GM12878 (cell line): Measurements from ENCODE around the gene SNRNP25. TPM values are rescaled to one million over a fixed set of nuclear protein-coding genes. Genes with fewer than 3 reads are reported as not detected.

Source experiments
- ATAC-seq: fragments of 200-7000 bp; cut with Tn5 transposase; 3 replicates; pipeline ENCODE4 v1.9.1; 2020; ENCODE audit warnings: mild to moderate bottlenecking, moderate library complexity
- BruUV-seq: library from RNA; stranded (reverse); fragments of 400-500 nt; replicated peaks from 2 replicates; lab custom pipeline; 2021; lab: Mats Ljungman, UMichigan
- CTCF ChIA-PET: fragments of 300-600 bp; sonication (Branson Sonifier 250); formaldehyde crosslinking; extraction: SDS; loops from one replicate; lab custom pipeline; 2021; ENCODE audit warnings: inconsistent platforms; lab: Yijun Ruan, JAX
- POLR2A ChIA-PET: fragments of 350-600 bp; formaldehyde crosslinking; extraction: SDS; loops from one replicate; lab custom pipeline; 2021; ENCODE audit warnings: inconsistent platforms; lab: Charles Lee
- RAD21 ChIA-PET: fragments of 300-600 bp; sonication (Branson Sonifier 250); formaldehyde crosslinking; loops from one replicate; lab custom pipeline; 2023; ENCODE audit warnings: antibody characterized with exemption; ENCODE audit not compliant: unreplicated experiment; lab: Charles Lee
- SMC1A ChIA-PET: fragments of 300-600 bp; sonication (Branson Sonifier 250); formaldehyde crosslinking; loops from one replicate; lab custom pipeline; 2023; ENCODE audit not compliant: unreplicated experiment, uncharacterized antibody; lab: Charles Lee
- DNase-seq: peaks from one replicate; pipeline ENCODE4 v3.0.0-alpha.2; 2011; ENCODE audit warnings: low read depth, low spot score
- FAIRE-seq: peaks from 3 replicates; lab custom pipeline; 2011; peaks lifted over from hg19 to GRCh38; lab: Jason Lieb, UNC
- H2AFZ ChIP-seq: 2 replicates; pipeline ENCODE4 v1.6.0; 2011; ENCODE audit warnings: low read depth, low read length, control low read depth; ENCODE audit not compliant: control insufficient read depth
- H3K27ac ChIP-seq: 2 replicates; pipeline ENCODE4 v1.5.1; 2011; ENCODE audit warnings: control low read depth; ENCODE audit not compliant: control insufficient read depth, insufficient read depth
- H3K27me3 ChIP-seq, 2 experiments: replicated peaks in 1 of 2; 2 replicates each; pipeline versions ENCODE4 v1.6.0 to v1.6.1; 2011; ENCODE audit warnings: low read length in 1 of 2; ENCODE audit not compliant: control insufficient read depth in 2 of 2, insufficient read depth in 2 of 2
- H3K36me3 ChIP-seq, 2 experiments: 2 replicates each; pipeline ENCODE4 v1.5.1; 2011; ENCODE audit warnings: low read length in 1 of 2; ENCODE audit not compliant: control insufficient read depth in 2 of 2, insufficient read depth in 2 of 2
- H3K4me1 ChIP-seq: 2 replicates; pipeline ENCODE4 v1.6.1; 2011; ENCODE audit warnings: mild to moderate bottlenecking, low read length, moderate library complexity, mixed read lengths; ENCODE audit not compliant: control insufficient read depth, insufficient read depth
- H3K4me2 ChIP-seq: 2 replicates; pipeline ENCODE4 v1.6.0; 2011; ENCODE audit warnings: control low read depth; ENCODE audit not compliant: control insufficient read depth, insufficient read depth
- H3K4me3 ChIP-seq: fragments of 200-600 bp; sonication (generic); 2 replicates; pipeline ENCODE4 v1.5.1; 2016
- H3K79me2 ChIP-seq: 2 replicates; pipeline ENCODE4 v1.6.0; 2011; ENCODE audit warnings: low read length; ENCODE audit not compliant: control insufficient read depth, insufficient read depth
- H3K9ac ChIP-seq: 2 replicates; pipeline ENCODE4 v1.8.0; 2011; ENCODE audit warnings: low read length, control low read depth, mixed read lengths; ENCODE audit not compliant: control insufficient read depth, insufficient read depth
- H3K9me3 ChIP-seq: replicated peaks from 3 replicates; pipeline ENCODE4 v1.5.1; 2011; ENCODE audit warnings: mild to moderate bottlenecking, low read length; ENCODE audit not compliant: control insufficient read depth, insufficient read depth
- H4K20me1 ChIP-seq: 2 replicates; pipeline ENCODE4 v1.6.0; 2011; ENCODE audit not compliant: control insufficient read depth, insufficient read depth
- ASH2L ChIP-seq: fragments of 300-600, 200-600 bp; sonication (generic); IDR thresholded peaks from 2 replicates; pipeline ENCODE4 v1.6.1; 2017; ENCODE audit warnings: low read depth, mild to moderate bottlenecking, borderline replicate concordance
- DPF2 ChIP-seq: fragments of 450-650 bp; IDR thresholded peaks from 2 replicates; pipeline ENCODE4 v1.6.1; 2017; ENCODE audit warnings: mild to moderate bottlenecking
- ETV6 ChIP-seq, 2 experiments: fragments of 450-650 bp in 1 of 2; IDR thresholded peaks in 1 of 2; conservative IDR thresholded peaks in 1 of 2; 2 replicates each; pipeline ENCODE4 v1.6.1; 2014; ENCODE audit warnings: antibody characterized with exemption in 1 of 2, borderline replicate concordance in 1 of 2, low read depth in 1 of 2, mild to moderate bottlenecking in 1 of 2, moderate library complexity in 1 of 2
- IKZF2 ChIP-seq, 2 experiments: fragments of 450-650 bp; IDR thresholded peaks; 2 replicates each; pipeline ENCODE4 v1.6.1; 2017; ENCODE audit warnings: mild to moderate bottlenecking in 2 of 2, moderate library complexity in 2 of 2
- LARP7 ChIP-seq: fragments of 450-650 bp; IDR thresholded peaks from 2 replicates; pipeline ENCODE4 v1.6.1; 2017; ENCODE audit warnings: mild to moderate bottlenecking
- MYB ChIP-seq: fragments of 150-350 bp; IDR thresholded peaks from 2 replicates; pipeline ENCODE4 v1.6.1; 2014; ENCODE audit warnings: mild to moderate bottlenecking, low read depth, low read length, borderline replicate concordance
- NBN ChIP-seq: fragments of 450-650 bp; IDR thresholded peaks from 2 replicates; pipeline ENCODE4 v1.6.1; 2016
- NFYA ChIP-seq: IDR thresholded peaks from 2 replicates; pipeline ENCODE4 v1.6.1; 2011; ENCODE audit warnings: low read depth, mild to moderate bottlenecking, low read length, improper control_type of control experiment, borderline replicate concordance
- NFYB ChIP-seq: IDR thresholded peaks from 2 replicates; pipeline ENCODE4 v1.6.1; 2011; ENCODE audit warnings: low read depth, mild to moderate bottlenecking, low read length, improper control_type of control experiment, moderate library complexity; ENCODE audit not compliant: insufficient read depth
- POLR2AphosphoS2 ChIP-seq: IDR thresholded peaks from 2 replicates; pipeline ENCODE4 v1.6.1; 2011; ENCODE audit warnings: low read depth, mild to moderate bottlenecking, low read length, improper control_type of control experiment, moderate library complexity
- SIX5 ChIP-seq: IDR thresholded peaks from 2 replicates; pipeline ENCODE4 v1.6.1; 2011; ENCODE audit warnings: mild to moderate bottlenecking, low read depth, low read length, moderate library complexity; ENCODE audit not compliant: severe bottlenecking
- SMAD1 ChIP-seq: fragments of 450-650 bp; IDR thresholded peaks from 2 replicates; pipeline ENCODE4 v1.6.1; 2018; ENCODE audit warnings: mild to moderate bottlenecking, low read depth; ENCODE audit not compliant: partially characterized antibody
- SMC3 ChIP-seq: IDR thresholded peaks from 2 replicates; pipeline ENCODE4 v1.6.1; 2011; ENCODE audit warnings: low read length, improper control_type of control experiment, borderline replicate concordance
- SPI1 ChIP-seq: IDR thresholded peaks from 2 replicates; pipeline ENCODE4 v1.6.1; 2011; ENCODE audit warnings: low read depth, mild to moderate bottlenecking, low read length, moderate library complexity, borderline replicate concordance; ENCODE audit not compliant: insufficient read depth
- SREBF2 ChIP-seq: IDR thresholded peaks from 2 replicates; pipeline ENCODE4 v1.6.1; 2012; ENCODE audit warnings: mild to moderate bottlenecking, low read length
- TCF7 ChIP-seq: IDR thresholded peaks from 2 replicates; pipeline ENCODE4 v1.6.1; 2014; ENCODE audit warnings: antibody characterized with exemption, borderline replicate concordance
- ZBTB11 ChIP-seq: fragments of 450-650 bp; formaldehyde crosslinking; IDR thresholded peaks from 2 replicates; pipeline ENCODE4 v1.5.0; 2022; ENCODE audit warnings: mild to moderate bottlenecking, missing genetic modification characterization
- ZNF207 ChIP-seq: fragments of 450-650 bp; IDR thresholded peaks from 2 replicates; pipeline ENCODE4 v1.6.1; 2014; ENCODE audit warnings: antibody characterized with exemption, mild to moderate bottlenecking, borderline replicate concordance
- ZNF384 ChIP-seq: IDR thresholded peaks from 2 replicates; pipeline ENCODE4 v1.6.1; 2012; ENCODE audit warnings: low read depth, mild to moderate bottlenecking, low read length, improper control_type of control experiment, borderline replicate concordance
- WGBS: methylation state at CpG from one replicate; pipeline ENCODE4 v1.1.6; 2016; ENCODE audit warnings: low lambda C conversion rate; ENCODE audit not compliant: insufficient replicate concordance, insufficient coverage; ENCODE audit errors: missing lambda C conversion rate; 5-methylcytosine and 5-hydroxymethylcytosine counted together
- in situ Hi-C: fragments of 300-500 bp; cut with MboI; formaldehyde crosslinking; loops from 9 replicates; pipeline ENCODE4 v1.14.3; 2018; ENCODE audit warnings: mixed read lengths
- intact Hi-C: fragments of 100-400 bp; cut with micrococcal nuclease; formaldehyde crosslinking; loops from one replicate; pipeline ENCODE4 v1.14.2; 2022; ENCODE audit not compliant: unreplicated experiment
- polyA plus RNA-seq, 11 experiments: library from polyadenylated mRNA; depleted of rRNA in 4 of 11; unstranded in 6 of 11; stranded (reverse) in 5 of 11; fragments of >200 nt; fragmentation: Nextera tagmentation in 4 of 11; fragmentation: Illumina TruSeq in 1 of 11; extraction: Ambion mirVana in 4 of 11; extraction: Trizol in 1 of 11; gene quantifications; 1 replicate in 1 of 11; 2 replicates in 10 of 11; pipeline versions ENCODE4 v1.2.1 to v1.2.3, GENCODE V29; 2011 to 2016; ENCODE audit warnings: inconsistent platforms in 2 of 11, missing spikeins in 2 of 11, low read depth in 1 of 11
- total RNA-seq, 4 experiments: library from RNA; depleted of rRNA in 3 of 4; stranded (reverse); fragments of >200 nt in 3 of 4; fragmentation: Illumina TruSeq in 1 of 4; extraction: Trizol in 1 of 4; gene quantifications; 2 replicates each; pipeline versions ENCODE4 v1.2.1 to v1.2.3, GENCODE V29; 2013 to 2021

The SNRNP25 gene
- total and polyA plus RNA-seq, 10 of the 15 experiments (the other 5 are each of a cell fraction or from before 2014, with no cell fraction given), result 40.9 to 138 (median 67.2) TPM

GRCh38 chr16:38941-39892 lies 14.4 kb upstream of the SNRNP25 start:
- SMC1A ChIA-PET, result interaction anchor here (1.1 to 2.7 kb wide), 3 partner anchors 14 to 38 kb away, joined by 3 to 10 read pairs (median 8); partner anchors contain the start of genes MPG, POLR3K and SNRNP25
- RAD21 ChIA-PET, result interaction anchor here (0.6 to 3.2 kb wide), 6 partner anchors 10 to 58 kb away, joined by 3 to 22 read pairs (median 4); partner anchors contain the start of genes POLR3K and SNRNP25
- peak; percentile 91 for ATAC-seq
- BruUV-seq, result no TSS peak
- DNase-seq, result peak; percentile 79
- FAIRE-seq, result peak; percentile 86
- in situ Hi-C loops (no loop called here), intact Hi-C loops (no loop called here)
- WGBS, result 14% methylated on average over 11 of the region's 13 CpGs
- Histone ChIP-seq H3K36me3 (peaks cover 3 to 13% of the 10 kb centered on the region in 2 experiments; a peak in 3 of 4 replicates), H3K27me3 (no peaks in the 10 kb centered on the region), H3K4me1 (peaks cover 34% of the 10 kb centered on the region), H3K9ac (peak overlapping the region; percentile 13; the same call in 1 of the 2 replicates), H4K20me1 (no peaks in the 10 kb centered on the region), H3K9me3 (no peaks in the 10 kb centered on the region), H3K27ac (peak overlapping the region; percentile 75), H3K79me2 (no peaks in the 10 kb centered on the region), H3K4me2 (peak overlapping the region; percentile 28; the same call in 1 of the 2 replicates), H3K4me3 (no peak overlapping the region), H2AFZ (no peak overlapping the region)
- POLR2A ChIA-PET, result interaction anchor here (0.5 to 2.4 kb wide), 5 partner anchors 14 to 298 kb away, joined by 3 to 18 read pairs (median 4); partner anchors contain the start of genes POLR3K and SNRNP25
- CTCF ChIA-PET, result interaction anchor here (0.6 to 3.4 kb wide), 9 partner anchors 11 to 487 kb away, joined by 3 to 19 read pairs (median 4); partner anchors contain the start of genes POLR3K and SNRNP25
- no peak for TF ChIP-seq ASH2L
- TF ChIP-seq TCF7, result no peak
- TF ChIP-seq LARP7, result peak; percentile 61; the same call in 1 of the 2 replicates
- TF ChIP-seq ZBTB11 (CRISPR knock-in tag), result no peak
- peak; percentile 34; the same call in 1 of the 2 replicates for TF ChIP-seq SPI1
- no peak for TF ChIP-seq MYB
- peak; percentile 82 for TF ChIP-seq NBN
- TF ChIP-seq ETV6 (conservative IDR thresholded peaks at IDR 0.05 in 1 of 2, IDR thresholded peaks at IDR 0.05 in 1 of 2; ENCODE audit: borderline replicate concordance in 1 of 2, low read depth in 1 of 2), result peak in 1 of 2 experiments; percentile 53; a peak in 1 of 4 replicates
- no peak for TF ChIP-seq SMAD1
- no peak for TF ChIP-seq SIX5
- peak; percentile 24; the same call in 1 of the 2 replicates for TF ChIP-seq POLR2AphosphoS2
- TF ChIP-seq SMC3, result no peak
- TF ChIP-seq NFYB, result no peak
- peak; percentile 71; a peak in 3 of 4 replicates for TF ChIP-seq IKZF2 (IDR thresholded peaks at IDR 0.05)
- TF ChIP-seq NFYA, result no peak
- TF ChIP-seq DPF2, result peak; percentile 70; the same call in 1 of the 2 replicates
- TF ChIP-seq ZNF207, result no peak
- TF ChIP-seq ZNF384, result 0 out of 2 replicates have a peak, but pooled peaks have one; percentile 37
- no peak for TF ChIP-seq SREBF2
